HL-60/S4 treated with retinoic acid at 250 ng/mL for 4 days and 3 days (cell line): Measurements from ENCODE around the gene MINDY4.

ENCODE experiments used
- in situ Hi-C: fragments of 300-500 bp; cut with MboI; formaldehyde crosslinking; loops from 2 replicates; pipeline ENCODE4 v1.7.0; 2022; ENCODE audit warnings: low sequenced_read_pairs

MINDY4 gene

DNA sequence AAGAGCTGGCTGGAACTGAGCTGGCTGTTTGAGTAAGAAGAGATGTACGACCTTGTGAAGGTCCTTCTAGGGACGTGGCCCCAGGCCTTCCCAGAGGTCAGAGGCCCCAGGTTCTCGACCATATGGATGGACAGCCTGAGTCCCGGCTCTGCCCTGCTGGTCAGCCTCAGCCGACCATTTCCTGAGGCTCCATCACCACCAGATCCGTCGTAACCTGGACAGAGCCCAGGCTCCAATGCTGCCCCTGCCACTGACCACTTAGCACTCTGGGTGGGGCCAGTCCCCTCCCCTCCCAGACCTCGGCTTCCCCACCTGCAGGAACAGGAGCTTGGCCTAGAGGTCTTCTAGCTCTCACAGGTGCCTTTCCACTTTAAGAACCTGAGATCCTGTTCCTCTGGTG is 29.9 kb upstream of the MINDY4 start:
- in situ Hi-C loops = no loop called here

DNA sequence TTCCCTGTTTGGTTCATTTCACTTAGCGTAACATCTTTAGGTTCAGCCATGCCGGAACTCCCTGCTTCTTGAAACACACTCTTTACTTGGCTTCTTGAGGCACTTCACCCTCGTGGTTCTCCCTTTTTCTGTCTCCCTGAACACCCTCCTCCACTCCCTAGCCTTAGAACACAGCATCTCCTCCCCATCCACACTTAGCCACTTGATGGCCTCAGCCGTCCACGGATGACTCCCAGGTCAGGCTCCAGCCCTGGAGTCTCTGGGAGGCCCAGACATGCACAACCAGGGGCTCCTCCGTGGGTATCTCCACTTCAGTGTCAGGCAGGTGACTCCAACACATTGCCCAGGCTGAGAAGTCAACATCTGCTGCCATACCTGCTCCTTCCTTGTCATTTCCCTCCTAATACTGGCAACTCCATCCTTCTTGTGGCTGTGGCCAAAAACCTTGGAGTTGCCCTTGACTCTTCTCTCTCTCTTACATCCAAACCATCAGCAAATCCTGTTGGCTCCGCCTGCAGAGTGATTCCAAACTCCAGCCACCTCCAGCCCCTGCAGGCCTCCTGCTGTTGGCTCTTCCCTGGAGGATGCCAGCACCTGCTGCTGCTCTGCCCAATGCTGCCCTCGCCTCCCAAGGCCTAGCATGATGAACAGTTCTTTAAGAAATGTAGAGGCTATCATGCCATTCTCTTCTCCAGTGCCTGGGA is 27.7 kb upstream of the MINDY4 start:
- in situ Hi-C loops = no loop called here

DNA sequence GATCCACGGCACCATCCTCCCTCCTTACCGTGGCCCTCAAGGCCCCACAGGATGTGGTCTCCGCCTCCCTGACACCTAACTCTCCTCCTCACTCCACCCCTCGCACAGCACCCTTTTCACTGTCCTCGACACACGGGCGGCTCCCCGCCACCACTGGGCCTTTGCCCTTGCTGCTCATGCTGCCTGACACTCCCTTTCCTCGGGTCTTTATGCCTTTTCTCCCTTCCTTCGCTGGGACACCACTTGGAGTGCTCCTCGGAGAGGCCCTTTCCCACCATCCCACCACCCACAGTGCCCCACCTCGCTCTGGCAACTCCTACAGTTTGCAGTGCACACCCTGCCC is 27.2 kb upstream of the MINDY4 start:
- in situ Hi-C loops = no loop called here

DNA sequence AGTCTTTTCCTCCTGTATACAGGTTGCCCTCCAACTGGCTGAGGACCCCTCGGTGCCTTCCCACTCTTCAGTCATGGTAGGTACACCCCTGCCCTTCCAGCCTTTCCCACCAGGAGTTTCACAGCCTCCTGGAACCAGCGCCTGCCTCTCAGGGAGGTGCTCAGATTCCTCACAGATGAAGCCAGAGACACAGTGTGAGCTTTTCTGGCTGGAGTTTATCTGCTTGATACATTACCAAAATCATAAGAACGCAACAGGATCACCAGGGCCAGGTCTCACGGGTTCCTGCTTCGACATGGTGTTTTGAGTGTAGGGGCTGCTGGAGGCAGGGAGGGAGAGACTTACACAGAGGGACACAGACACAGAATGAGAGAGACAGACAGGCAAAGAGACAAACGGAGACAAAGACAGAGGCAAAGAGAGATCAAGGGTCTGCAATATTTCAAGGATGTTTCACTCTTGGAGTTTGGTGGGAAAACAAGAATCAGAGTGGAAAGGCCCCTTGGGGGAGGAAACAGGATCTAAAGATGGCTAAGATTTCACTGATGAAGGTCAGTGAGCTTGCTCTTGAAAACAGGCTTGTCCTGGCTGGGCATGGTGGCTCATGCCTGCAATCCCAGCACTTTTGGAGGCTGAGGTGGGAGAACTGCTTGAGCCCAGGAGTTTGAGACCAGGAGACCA is 25.8 kb upstream of the MINDY4 start:
- in situ Hi-C loops = no loop called here

DNA sequence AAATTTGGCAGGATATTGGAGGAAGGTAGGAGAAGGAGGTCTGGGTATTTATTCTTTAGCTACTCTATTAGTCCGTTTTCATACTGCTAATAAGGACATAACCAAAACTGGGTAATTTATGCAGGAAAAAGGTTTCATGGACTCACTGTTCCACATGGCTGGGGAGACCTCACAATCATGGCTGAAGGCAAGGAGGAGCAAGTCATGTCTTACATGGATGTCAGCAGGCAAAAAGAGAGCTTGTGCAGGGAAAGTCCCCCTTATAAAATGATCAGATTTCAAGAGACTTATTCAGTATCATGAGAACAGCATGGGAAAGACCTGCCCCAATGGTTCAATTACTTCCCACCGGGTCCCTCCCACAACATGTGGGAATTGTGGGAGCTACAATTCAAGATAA is 21.2 kb upstream of the MINDY4 start:
- in situ Hi-C loops = no loop called here

DNA sequence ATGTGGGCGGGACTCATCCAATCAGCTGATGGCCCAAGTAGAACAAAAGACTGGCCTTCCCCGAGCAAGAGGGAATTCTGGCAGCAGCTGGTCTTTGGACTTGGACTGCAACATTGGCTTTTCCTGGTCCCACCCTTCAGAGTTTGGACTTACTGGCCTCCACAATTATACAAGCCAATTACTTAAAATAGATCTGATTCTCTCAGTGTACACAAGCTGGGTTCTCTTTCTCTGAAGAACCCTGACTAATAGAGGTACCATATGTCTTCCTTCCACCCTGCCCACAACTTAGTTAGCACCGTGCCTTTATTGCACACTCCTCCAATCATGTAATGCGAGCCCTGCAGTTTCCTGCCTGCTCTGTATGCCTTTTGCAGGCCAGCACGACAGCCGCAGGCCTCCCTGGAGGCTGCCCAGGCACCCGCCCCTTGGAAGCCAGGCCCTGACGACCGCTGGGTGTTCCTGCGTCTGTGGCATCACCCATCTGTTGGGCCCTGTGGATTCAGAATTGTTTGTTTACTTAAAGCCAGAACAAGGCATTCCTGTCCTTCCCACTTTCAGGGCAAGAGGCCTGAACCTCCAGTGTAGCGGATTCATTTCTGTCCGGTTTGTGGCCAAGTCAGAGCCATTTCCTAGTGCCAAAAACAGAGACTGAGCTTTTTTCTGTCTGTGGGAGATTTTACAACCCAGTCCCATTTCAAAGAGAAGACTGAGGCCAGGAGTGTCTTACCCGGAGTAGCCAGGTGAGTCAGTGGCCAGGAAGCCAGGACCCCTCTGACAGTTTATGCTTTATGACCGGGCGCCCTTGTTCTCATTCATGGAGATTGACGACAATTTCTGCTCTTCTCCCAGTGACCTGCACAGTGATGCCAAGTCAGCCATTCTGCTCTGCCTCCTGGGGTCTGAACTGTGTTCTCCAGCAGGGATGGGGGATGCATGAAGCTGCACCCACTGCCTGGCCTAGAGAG is 20.2 kb upstream of the MINDY4 start:
- in situ Hi-C loops = no loop called here

DNA sequence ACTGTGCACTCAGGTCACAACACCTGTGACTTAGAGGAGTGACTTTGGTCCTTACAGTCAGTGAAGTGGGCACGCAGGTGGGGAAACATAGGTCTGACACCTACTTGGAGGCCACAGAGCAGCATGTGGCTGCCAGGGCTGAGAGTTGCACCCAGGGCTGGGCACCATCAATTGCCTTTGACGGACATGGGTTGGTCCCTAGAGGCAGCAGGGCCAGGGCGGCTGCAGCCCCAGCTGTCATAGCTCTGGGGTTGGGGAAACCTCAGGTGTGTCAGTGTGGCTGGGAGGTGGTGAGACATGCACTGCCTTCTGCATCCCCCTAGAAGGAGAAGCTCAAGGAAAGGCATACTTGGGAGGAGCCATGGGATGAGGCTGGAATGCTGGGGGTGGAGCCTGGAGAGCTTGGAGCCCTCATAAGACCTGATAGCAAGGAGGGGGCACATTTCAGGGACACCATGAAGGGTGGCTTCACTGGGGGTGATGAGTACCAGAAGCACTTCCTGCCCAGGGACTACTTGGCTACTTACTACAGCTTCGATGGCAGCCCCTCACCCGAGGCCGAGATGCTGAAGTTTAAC is 19.4 kb upstream of the MINDY4 start, which contains the start of gene INMT:
INMT (plus strand) TSS at position 440 of the 578 bp plus-strand sequence; CDS start at position 456, 16 bp downstream.
- in situ Hi-C loops = no loop called here

DNA sequence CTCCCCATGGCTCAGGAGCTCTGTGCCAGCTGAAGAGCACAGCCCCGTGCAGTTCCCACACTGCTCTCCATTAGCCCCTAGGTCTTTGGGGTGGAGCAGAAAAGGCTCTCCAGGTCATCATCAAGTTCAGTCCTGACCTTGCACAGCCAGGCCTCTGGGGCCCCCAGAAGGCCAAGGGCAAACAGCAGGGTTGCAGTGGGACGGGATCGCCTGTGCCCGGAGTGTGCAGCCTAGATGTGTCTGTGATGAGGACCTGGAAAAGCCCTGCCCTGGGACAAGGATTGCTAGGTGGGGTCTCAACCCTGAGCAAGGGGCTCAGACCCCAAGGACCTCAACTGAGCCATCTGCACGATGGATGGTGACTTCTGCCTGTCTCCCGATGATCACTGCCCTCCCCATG is 18.7 kb upstream of the MINDY4 start:
- in situ Hi-C loops = no loop called here

DNA sequence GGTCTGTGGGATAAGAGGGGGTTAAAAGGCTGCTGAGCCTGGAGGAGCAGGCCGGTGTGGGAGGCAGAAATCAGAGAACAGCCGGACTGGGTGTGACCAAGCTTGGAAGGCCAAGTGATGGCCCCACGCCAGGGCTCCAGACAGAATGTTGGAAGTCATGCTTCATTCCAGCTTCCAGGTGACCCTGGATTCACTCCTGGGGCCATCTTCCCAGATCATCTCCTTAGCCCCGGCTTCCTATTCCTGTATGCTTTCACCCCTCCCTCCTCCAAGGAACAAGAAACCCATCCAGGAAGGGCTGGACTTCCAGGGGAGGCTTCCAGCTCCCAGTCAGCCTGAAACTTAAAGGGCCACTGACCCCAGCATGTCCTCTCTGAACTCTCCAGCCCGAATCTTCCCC is 18.2 kb upstream of the MINDY4 start:
- in situ Hi-C loops = no loop called here

DNA sequence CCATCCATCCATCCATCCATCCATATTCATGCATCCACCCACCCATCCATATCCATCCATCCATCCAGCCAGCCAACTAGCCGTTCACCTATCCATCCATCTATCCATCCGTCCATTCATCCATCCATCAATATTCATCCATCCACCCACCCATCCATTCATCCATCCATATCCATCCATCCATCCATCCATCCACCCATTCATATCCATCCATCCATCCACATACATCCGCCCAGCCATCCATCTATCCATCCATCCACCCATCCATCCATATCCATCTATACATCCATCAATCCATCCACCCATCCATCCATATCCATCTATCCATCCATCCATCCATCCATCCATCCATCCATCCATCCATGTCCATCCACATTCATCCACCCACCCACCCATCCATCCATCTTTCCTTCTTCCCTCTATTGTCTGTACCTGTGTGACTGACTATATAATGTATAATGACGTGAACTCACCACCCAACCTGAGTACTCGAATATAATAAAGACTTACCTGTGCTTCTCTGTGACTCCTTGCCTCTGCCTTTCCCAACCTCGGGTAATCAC is 16.8 kb upstream of the MINDY4 start:
- in situ Hi-C loops = no loop called here

DNA sequence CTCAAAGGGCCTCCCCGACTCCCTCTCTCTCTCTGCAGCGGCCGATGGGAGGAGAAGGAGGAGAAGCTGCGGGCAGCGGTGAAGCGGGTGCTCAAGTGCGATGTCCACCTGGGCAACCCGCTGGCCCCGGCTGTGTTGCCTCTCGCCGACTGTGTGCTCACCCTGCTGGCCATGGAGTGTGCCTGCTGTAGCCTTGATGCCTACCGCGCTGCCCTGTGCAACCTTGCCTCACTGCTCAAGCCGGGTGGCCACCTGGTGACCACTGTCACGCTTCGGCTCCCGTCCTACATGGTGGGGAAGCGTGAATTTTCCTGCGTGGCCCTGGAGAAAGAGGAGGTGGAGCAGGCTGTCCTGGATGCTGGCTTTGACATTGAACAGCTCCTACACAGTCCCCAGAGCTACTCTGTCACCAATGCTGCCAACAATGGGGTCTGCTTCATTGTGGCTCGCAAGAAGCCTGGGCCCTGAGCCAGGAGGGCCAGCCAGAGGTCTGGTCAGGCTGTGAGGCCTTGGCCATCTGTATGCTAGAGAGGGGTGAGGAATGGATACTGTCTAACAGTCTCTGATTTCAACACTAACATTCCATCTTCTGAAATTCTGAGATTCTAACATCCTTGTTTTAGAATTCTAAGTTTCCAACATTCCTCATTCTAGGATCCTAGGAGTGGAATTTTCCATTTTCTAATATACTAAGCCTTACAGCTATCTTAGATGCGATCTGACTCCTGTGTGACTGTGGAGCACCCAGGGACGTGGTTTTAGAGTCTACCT is 15.6 kb upstream of the MINDY4 start:
- in situ Hi-C loops = no loop called here

DNA sequence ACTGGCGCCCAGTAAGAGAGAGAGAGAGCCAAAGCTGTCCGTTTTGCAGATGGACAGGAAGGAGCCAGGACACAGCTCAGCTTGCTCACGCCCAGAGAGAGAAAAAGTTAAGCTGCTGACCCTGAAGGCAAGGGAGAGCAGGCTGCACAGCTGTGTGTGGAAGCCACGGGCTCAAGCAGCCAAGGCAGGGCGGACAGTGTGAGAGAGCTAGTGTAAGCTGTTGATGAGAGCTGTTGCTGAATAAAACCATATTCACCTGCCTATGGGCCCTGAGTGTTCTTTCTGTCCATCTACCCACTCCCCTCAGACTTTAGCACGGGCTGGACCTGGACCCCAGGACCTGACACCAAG is 13.9 kb upstream of the MINDY4 start:
- in situ Hi-C loops = no loop called here

DNA sequence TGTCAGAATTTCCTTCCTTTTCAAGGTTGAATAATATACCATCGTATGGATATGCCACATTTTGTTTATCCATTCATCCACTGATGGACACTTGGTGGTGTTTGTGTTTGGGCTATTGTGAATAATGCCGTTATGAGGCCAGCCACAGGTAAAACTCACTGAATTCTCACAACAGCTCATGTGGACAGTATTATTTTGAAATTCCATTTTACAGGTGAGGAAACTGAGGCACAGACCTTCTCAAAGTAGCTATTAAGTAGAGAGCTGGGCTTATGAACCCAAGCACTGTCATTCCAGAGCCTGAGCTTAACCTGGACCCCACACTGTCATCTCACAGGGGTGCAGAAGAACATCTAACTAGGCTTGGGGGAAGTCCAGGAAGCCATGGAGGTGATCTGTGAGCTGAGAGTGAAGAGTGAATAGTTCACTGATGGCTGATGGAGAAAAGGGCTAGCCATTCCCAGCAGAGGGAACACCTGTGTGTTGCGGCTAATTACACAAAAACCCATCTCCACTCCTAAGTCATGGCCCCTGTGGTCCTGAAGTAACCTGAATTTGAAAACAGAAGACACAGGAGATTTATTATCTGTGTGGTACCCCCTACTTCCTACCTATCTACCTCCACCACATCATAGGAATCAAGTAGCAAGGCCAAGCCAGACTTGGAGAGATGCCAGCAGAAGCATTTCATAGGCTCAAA is 10.6 kb upstream of the MINDY4 start:
- in situ Hi-C loops = no loop called here

DNA sequence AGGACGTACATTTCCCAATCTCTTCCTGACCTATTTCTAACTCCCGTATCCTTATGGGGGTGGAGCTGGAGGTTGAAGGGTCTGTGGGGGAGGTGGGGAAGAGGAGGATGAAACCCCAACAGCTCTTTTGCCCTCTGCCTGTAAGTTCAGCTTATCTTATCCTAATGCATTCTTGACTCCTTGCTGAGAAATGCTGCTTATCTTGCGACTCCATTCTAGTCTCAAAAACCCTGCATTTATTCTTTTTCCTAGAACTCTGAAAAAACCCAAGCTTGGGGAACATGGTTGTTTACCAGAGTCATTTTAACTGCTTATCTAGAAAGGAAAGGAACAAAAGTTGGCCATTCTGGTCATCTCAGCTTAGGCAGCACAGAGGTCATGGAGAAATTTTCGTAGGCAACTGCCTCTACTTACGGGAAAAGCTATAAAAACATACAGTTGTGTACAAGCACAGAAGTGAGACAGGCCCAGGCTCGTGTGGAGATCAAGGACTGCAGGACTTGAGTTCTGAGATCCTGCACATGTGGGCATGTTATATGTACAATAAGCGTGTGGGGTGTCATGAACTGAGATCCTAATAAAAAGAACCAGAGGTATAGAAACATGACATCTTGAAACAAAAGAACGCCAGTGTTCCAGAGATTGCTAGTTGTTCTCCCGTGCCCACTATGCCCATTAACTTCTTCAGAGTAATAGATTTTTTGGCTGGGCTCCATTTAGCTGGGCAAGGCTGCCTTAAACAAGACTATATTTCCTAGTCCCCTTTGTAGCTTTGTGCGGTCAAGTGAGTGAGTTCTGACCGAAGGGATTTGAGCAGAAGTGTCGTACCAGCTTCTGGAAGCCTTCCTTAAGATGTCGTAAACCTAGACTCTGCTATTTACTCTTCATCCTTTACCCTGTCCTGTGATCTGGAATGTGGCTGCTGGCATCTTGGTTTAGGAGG is 9.7 kb upstream of the MINDY4 start:
- in situ Hi-C loops = no loop called here

DNA sequence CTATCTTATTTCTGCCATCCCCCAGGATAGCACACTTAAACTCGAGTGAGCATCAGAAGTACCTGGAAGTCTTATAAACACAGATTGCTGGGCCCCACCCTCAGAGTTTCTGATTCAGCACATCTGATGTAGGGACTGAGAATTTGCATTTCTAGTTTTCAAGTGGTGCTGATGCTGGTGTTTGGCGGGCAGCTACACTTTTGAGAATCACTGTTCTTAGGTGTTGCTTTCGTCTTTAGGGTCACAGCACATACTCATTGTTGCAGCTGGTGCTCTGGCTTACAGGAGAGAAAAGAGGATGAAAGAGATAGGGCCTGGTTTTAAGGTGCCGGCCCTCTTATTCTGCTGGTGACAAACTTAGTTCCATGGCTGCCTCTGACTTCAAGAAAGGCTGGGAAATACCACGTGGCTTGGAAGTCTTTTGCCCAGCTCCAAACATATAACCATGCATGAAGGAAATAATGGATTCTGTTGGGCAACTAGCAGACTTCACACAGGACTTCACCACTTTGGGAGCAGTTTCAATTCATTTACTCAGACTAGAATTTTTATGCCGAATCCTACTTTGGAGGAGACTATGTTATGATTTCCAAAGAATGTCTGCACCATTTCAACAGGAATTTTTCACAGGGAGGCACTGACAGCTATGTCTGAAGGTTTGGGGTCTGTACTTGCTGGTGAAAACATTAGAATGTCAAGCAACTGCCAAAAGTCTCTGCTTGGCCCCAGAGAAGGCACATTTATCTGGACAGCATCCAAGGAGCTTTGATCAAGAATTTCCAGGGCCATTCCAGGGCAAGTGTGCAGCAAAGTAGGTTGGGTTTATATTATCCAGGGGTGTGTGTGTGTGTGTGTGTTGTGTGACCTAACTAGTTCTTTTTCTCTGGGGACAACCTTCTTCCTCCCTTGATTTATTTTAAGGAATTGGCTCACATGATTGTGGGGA is 6.9 kb upstream of the MINDY4 start:
- in situ Hi-C loops = no loop called here

DNA sequence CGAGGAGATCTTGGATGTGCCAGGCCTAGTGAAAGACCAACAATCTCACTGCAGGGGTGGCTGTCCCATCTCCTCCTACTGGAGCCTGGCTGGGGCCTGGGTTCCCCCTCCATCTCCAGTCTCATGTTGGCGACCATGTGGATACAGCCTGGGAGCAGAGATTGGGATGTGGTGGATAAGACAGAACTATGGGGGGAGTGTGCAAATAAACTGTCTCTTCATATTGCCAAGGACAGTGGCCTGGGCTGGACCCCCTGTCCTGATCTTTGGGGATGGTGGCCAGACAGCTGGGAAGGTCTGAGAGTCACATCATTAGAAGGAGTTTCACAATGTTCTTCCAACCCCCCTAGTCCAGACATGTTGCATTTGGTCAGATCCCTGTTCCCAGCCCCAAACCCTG is 5.8 kb upstream of the MINDY4 start:
- in situ Hi-C loops = no loop called here

DNA sequence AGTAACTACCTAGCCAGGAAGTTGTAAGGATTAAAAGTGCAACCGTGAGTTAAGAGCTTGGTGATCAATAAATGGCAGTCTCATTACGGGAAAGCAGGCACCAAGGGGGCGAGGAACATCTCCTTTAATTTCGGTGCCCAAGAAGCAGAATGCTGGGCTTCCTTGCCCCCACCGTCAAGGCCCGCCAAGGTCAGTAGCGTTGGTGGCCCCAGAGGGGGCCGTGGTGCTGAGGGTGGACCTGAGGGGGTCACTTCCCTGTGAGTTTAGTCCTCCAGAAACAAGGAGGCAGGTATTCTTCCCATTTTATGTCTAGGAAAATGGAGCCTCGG is 408 bp upstream of the MINDY4 start:
- in situ Hi-C loops = no loop called here
